Liver (tissue), 9 donors: ENCODE data around the gene PRDM10. TPM values are rescaled to one million over a fixed set of nuclear protein-coding genes. Genes with fewer than 3 reads are reported as not detected.
A peak's percentile ranks its signal among the peaks of the same experiment; 100 is the strongest.

Experiments used
- DNase-seq: peaks from one replicate; pipeline ENCODE4 v3.0.0-alpha.2; 2017; ENCODE audit warnings: low spot score
- H3K27ac ChIP-seq, 2 donors: one replicate each; pipeline ENCODE4 v1.7.0; 2013; ENCODE audit warnings: inconsistent platforms in 2 of 2, low read length in 2 of 2, control low read depth in 1 of 2, low read depth in 1 of 2, mild to moderate bottlenecking in 1 of 2
- H3K27me3 ChIP-seq, 4 donors: one replicate each; pipeline versions ENCODE4 v1.6.1 to v1.7.0; 2013; ENCODE audit warnings: low read length in 3 of 4, inconsistent platforms in 1 of 4, mild to moderate bottlenecking in 1 of 4, moderate library complexity in 1 of 4; ENCODE audit not compliant: control insufficient read depth in 4 of 4, insufficient read depth in 4 of 4
- H3K36me3 ChIP-seq, 4 donors: one replicate each; pipeline versions ENCODE4 v1.6.1 to v1.7.0; 2013; ENCODE audit warnings: low read length in 3 of 4, mild to moderate bottlenecking in 3 of 4, low read depth in 1 of 4, moderate library complexity in 1 of 4; ENCODE audit not compliant: control insufficient read depth in 4 of 4, insufficient read depth in 3 of 4
- H3K4me1 ChIP-seq, 4 donors: one replicate each; pipeline versions ENCODE4 v1.6.1 to v1.7.0; 2013; ENCODE audit warnings: low read length in 3 of 4, mild to moderate bottlenecking in 3 of 4, moderate library complexity in 1 of 4; ENCODE audit not compliant: control insufficient read depth in 4 of 4, insufficient read depth in 4 of 4
- H3K4me3 ChIP-seq, 3 donors: one replicate each; pipeline versions ENCODE4 v1.6.1 to v1.7.0; 2013; ENCODE audit warnings: low read length in 3 of 3, control low read depth in 1 of 3, low read depth in 1 of 3, mild to moderate bottlenecking in 1 of 3
- H3K9ac ChIP-seq, 2 donors: one replicate each; pipeline ENCODE4 v1.7.0; 2013; ENCODE audit warnings: low read length in 2 of 2, mild to moderate bottlenecking in 2 of 2, moderate library complexity in 2 of 2, control low read depth in 1 of 2, low read depth in 1 of 2
- H3K9me3 ChIP-seq, 4 donors: one replicate each; pipeline versions ENCODE4 v1.6.1 to v1.7.0; 2013; ENCODE audit warnings: low read length in 3 of 4; ENCODE audit not compliant: control insufficient read depth in 4 of 4
- EGR1 ChIP-seq, 2 donors: IDR thresholded peaks; 2 replicates each; pipeline ENCODE4 v1.6.1; 2016 to 2018; ENCODE audit warnings: antibody characterized with exemption in 2 of 2, low read depth in 2 of 2
- FOXA1 ChIP-seq: IDR thresholded peaks from 2 replicates; pipeline ENCODE4 v1.6.1; 2016; ENCODE audit warnings: antibody characterized with exemption
- GABPA ChIP-seq, 2 donors: IDR thresholded peaks in 1 of 2; conservative IDR thresholded peaks in 1 of 2; 2 replicates each; pipeline ENCODE4 v1.6.1; 2016; ENCODE audit warnings: antibody characterized with exemption in 2 of 2, mild to moderate bottlenecking in 1 of 2, moderate library complexity in 1 of 2
- HNF4A ChIP-seq, 2 donors: conservative IDR thresholded peaks; 2 replicates each; pipeline ENCODE4 v1.6.1; 2016; ENCODE audit warnings: antibody characterized with exemption in 2 of 2, mild to moderate bottlenecking in 2 of 2
- JUND ChIP-seq, 2 donors: IDR thresholded peaks; 2 replicates each; pipeline ENCODE4 v1.6.1; 2016; ENCODE audit warnings: antibody characterized with exemption in 2 of 2
- NR2F2 ChIP-seq: IDR thresholded peaks from 2 replicates; pipeline ENCODE4 v1.6.1; 2016; ENCODE audit warnings: antibody characterized with exemption
- RAD21 ChIP-seq, 2 donors: IDR thresholded peaks; 2 replicates each; pipeline ENCODE4 v1.6.1; 2016; ENCODE audit warnings: antibody characterized with exemption in 2 of 2, mild to moderate bottlenecking in 2 of 2
- RXRA ChIP-seq, 2 donors: IDR thresholded peaks; 2 replicates each; pipeline ENCODE4 v1.6.1; 2017 to 2018; ENCODE audit warnings: antibody characterized with exemption in 2 of 2, mild to moderate bottlenecking in 1 of 2
- SP1 ChIP-seq: IDR thresholded peaks from 2 replicates; pipeline ENCODE4 v1.6.1; 2018; ENCODE audit warnings: antibody characterized with exemption, mild to moderate bottlenecking
- TAF1 ChIP-seq: conservative IDR thresholded peaks from 2 replicates; pipeline ENCODE4 v1.6.1; 2016; ENCODE audit warnings: antibody characterized with exemption, mild to moderate bottlenecking
- YY1 ChIP-seq: IDR thresholded peaks from 2 replicates; pipeline ENCODE4 v1.6.1; 2016; ENCODE audit warnings: antibody characterized with exemption, mild to moderate bottlenecking
- WGBS: extraction: QIAGEN DNeasy Blood & Tissue Kit; methylation state at CpG from one replicate; pipeline ENCODE4 v1.1.7; 2013; 5-methylcytosine and 5-hydroxymethylcytosine counted together
- polyA plus RNA-seq, 2 donors: library from polyadenylated mRNA; stranded (reverse) in 1 of 2; unstranded in 1 of 2; fragments of 200-250 nt in 1 of 2; fragments of >200 nt in 1 of 2; fragmentation: Nextera tagmentation in 1 of 2; extraction: Ambion mirVana in 1 of 2; gene quantifications; one replicate each; pipeline versions ENCODE4 v1.2.1 to v1.2.3, GENCODE V29; 2013 to 2015
- total RNA-seq, 2 donors: library from RNA; depleted of rRNA; stranded (reverse); fragments of >200 nt; gene quantifications; one replicate each; pipeline ENCODE4 v1.2.3, GENCODE V29; 2014
- TF ChIP-seq, protein P1 (sequence below): IDR thresholded peaks from 2 replicates; pipeline ENCODE4 v1.6.1; 2016; ENCODE audit warnings: antibody characterized with exemption
- TF ChIP-seq, protein P2 (sequence below): fragments of 150-350 bp; IDR thresholded peaks from 2 replicates; pipeline ENCODE4 v1.5.1; 2017; ENCODE audit warnings: improper control_type of control experiment, low read depth, low read length; ENCODE audit not compliant: missing input control
- TF ChIP-seq, protein P3 (sequence below): IDR thresholded peaks from 2 replicates; pipeline ENCODE4 v1.6.1; 2016; ENCODE audit warnings: antibody characterized with exemption, mild to moderate bottlenecking
- TF ChIP-seq, protein P4 (sequence below): IDR thresholded peaks from 2 replicates; pipeline ENCODE4 v1.6.1; 2016; ENCODE audit warnings: antibody characterized with exemption
- donor health status: healthy.
- donor health status: healthy.
- donor health status: healthy.
- donor health status: healthy.
- donor health status: healthy.

Gene PRDM10
- total and polyA plus RNA-seq, 4 donors, result 1.4 to 7.2 (median 3.9) TPM

DNA sequence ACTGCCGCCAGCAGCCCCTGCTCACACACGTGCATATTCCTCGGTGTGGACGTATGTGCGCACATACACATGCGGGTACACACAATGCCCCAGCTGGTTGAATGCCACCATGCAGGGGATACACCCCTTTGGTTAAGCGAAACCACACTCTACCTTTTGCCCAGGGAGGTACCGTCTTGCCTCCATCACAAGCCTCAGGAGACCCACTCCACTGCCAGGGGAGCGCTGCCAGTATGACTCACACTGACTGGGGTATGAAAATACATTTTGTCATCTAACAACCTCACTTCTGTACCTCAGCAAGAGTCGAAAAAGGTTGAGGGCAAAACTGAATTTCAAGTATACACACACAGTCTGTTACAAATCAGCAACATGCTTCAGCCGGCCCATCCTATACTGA lies 147.5 kb downstream of the PRDM10 start:
- 89% methylated on average over 11 of the region's 11 CpGs for WGBS
- no peaks in the 10 kb centered on the region for H3K27me3 ChIP-seq
- TF ChIP-seq RAD21 (IDR thresholded peaks at IDR 0.05) (no peak), FOXA1 (no peak), HNF4A (conservative IDR thresholded peaks at IDR 0.05) (no peak)
- TF ChIP-seq, protein P1, sequence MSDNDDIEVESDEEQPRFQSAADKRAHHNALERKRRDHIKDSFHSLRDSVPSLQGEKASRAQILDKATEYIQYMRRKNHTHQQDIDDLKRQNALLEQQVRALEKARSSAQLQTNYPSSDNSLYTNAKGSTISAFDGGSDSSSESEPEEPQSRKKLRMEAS, result no peak
- TF ChIP-seq, protein P2, sequence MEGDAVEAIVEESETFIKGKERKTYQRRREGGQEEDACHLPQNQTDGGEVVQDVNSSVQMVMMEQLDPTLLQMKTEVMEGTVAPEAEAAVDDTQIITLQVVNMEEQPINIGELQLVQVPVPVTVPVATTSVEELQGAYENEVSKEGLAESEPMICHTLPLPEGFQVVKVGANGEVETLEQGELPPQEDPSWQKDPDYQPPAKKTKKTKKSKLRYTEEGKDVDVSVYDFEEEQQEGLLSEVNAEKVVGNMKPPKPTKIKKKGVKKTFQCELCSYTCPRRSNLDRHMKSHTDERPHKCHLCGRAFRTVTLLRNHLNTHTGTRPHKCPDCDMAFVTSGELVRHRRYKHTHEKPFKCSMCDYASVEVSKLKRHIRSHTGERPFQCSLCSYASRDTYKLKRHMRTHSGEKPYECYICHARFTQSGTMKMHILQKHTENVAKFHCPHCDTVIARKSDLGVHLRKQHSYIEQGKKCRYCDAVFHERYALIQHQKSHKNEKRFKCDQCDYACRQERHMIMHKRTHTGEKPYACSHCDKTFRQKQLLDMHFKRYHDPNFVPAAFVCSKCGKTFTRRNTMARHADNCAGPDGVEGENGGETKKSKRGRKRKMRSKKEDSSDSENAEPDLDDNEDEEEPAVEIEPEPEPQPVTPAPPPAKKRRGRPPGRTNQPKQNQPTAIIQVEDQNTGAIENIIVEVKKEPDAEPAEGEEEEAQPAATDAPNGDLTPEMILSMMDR, result no peak
- DNase-seq, result no peak
- no peak overlapping the region for H3K4me3 ChIP-seq
- H3K27ac ChIP-seq, result no peak overlapping the region
- no peaks in the 10 kb centered on the region for H3K9me3 ChIP-seq
- peaks cover 0 to 9% (median 3%) of the 10 kb centered on the region in 4 donors for H3K36me3 ChIP-seq
- no peak overlapping the region for H3K9ac ChIP-seq
- peaks cover 0 to 13% (median 9%) of the 10 kb centered on the region in 4 donors for H3K4me1 ChIP-seq

- peaks cover 0 to 13% (median 9%) of the 10 kb centered on the region in 4 donors for H3K4me1 ChIP-seq
- WGBS, result 86% methylated on average over 7 of the region's 7 CpGs
- no peak overlapping the region for H3K4me3 ChIP-seq
- H3K27ac ChIP-seq, result peak overlapping the region in 1 of 2 donors; percentile 36
- DNase-seq, result no peak
- H3K36me3 ChIP-seq, result peaks cover 0 to 5% (median under 1%) of the 10 kb centered on the region in 4 donors
- H3K9ac ChIP-seq, result no peak overlapping the region
- no peaks in the 10 kb centered on the region for H3K9me3 ChIP-seq
- TF ChIP-seq, protein P1, result no peak
- TF ChIP-seq SP1 (no peak), YY1 (no peak), TAF1 (no peak), HNF4A (conservative IDR thresholded peaks at IDR 0.05) (no peak), RAD21 (IDR thresholded peaks at IDR 0.05) (no peak), EGR1 (IDR thresholded peaks at IDR 0.05; ENCODE audit: low read depth in 2 of 2) (no peak), RXRA (IDR thresholded peaks at IDR 0.05) (no peak), NR2F2 (no peak), JUND (IDR thresholded peaks at IDR 0.05) (no peak), FOXA1 (no peak), GABPA (IDR thresholded peaks at IDR 0.05 in 1 of 2, conservative IDR thresholded peaks at IDR 0.05 in 1 of 2) (no peak)
- TF ChIP-seq, protein P3, sequence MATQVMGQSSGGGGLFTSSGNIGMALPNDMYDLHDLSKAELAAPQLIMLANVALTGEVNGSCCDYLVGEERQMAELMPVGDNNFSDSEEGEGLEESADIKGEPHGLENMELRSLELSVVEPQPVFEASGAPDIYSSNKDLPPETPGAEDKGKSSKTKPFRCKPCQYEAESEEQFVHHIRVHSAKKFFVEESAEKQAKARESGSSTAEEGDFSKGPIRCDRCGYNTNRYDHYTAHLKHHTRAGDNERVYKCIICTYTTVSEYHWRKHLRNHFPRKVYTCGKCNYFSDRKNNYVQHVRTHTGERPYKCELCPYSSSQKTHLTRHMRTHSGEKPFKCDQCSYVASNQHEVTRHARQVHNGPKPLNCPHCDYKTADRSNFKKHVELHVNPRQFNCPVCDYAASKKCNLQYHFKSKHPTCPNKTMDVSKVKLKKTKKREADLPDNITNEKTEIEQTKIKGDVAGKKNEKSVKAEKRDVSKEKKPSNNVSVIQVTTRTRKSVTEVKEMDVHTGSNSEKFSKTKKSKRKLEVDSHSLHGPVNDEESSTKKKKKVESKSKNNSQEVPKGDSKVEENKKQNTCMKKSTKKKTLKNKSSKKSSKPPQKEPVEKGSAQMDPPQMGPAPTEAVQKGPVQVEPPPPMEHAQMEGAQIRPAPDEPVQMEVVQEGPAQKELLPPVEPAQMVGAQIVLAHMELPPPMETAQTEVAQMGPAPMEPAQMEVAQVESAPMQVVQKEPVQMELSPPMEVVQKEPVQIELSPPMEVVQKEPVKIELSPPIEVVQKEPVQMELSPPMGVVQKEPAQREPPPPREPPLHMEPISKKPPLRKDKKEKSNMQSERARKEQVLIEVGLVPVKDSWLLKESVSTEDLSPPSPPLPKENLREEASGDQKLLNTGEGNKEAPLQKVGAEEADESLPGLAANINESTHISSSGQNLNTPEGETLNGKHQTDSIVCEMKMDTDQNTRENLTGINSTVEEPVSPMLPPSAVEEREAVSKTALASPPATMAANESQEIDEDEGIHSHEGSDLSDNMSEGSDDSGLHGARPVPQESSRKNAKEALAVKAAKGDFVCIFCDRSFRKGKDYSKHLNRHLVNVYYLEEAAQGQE, result no peak
- TF ChIP-seq, protein P4, sequence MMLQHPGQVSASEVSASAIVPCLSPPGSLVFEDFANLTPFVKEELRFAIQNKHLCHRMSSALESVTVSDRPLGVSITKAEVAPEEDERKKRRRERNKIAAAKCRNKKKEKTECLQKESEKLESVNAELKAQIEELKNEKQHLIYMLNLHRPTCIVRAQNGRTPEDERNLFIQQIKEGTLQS, result no peak
- TF ChIP-seq, protein P2, result no peak
- H3K27me3 ChIP-seq, result no peaks in the 10 kb centered on the region
Measured at GRCh38 chr11:129854232-129854805, 148.3 kb downstream of the PRDM10 start.
